ENCODE data around the gene ST6GALNAC6.

DNA sequence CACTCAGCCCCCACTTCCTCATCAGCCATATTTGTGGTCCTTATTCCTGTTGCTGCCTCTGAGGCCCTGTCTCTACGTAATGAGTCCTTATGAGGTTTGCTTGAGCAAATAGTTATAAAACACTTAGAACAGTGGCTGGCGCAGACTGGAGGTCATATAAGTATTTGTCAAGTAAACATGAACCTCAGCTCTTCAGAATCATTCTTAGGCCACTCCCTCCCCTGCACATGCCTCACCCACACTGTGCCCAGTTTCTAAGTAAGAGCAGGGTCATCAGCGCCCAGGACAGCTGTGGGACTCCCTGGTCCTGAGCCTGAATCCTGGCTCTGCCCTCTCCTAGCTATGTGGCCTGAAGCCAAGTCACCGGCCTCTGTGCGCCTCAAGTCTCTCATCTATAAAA is 13.5 kb upstream of the ST6GALNAC6 start:
- TF ChIP-seq, protein P1, sequence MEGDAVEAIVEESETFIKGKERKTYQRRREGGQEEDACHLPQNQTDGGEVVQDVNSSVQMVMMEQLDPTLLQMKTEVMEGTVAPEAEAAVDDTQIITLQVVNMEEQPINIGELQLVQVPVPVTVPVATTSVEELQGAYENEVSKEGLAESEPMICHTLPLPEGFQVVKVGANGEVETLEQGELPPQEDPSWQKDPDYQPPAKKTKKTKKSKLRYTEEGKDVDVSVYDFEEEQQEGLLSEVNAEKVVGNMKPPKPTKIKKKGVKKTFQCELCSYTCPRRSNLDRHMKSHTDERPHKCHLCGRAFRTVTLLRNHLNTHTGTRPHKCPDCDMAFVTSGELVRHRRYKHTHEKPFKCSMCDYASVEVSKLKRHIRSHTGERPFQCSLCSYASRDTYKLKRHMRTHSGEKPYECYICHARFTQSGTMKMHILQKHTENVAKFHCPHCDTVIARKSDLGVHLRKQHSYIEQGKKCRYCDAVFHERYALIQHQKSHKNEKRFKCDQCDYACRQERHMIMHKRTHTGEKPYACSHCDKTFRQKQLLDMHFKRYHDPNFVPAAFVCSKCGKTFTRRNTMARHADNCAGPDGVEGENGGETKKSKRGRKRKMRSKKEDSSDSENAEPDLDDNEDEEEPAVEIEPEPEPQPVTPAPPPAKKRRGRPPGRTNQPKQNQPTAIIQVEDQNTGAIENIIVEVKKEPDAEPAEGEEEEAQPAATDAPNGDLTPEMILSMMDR (IDR thresholded peaks at IDR 0.05; ENCODE audit: control extremely low read depth in 1 of 3, insufficient read depth in 1 of 3, low read depth in 1 of 3, low read length in 3 of 3) = no peak
- no peak for TF ChIP-seq POLR2A (IDR thresholded peaks at IDR 0.05; ENCODE audit: control extremely low read depth in 1 of 2, low read depth in 2 of 2, low read length in 2 of 2)
